Measurements from ENCODE around the gene GRIN3B. TPM values are rescaled to one million over a fixed set of nuclear protein-coding genes. Genes with fewer than 3 reads are reported as not detected.

Gene GRIN3B
- total and polyA plus RNA-seq, 2 of the 8 experiments (the other 6 are each of a cell fraction or from before 2014, with no cell fraction given) = 0.45 to 1.0 TPM

GRCh38 chr19:979318-979741 is 20.9 kb upstream of the GRIN3B start:
- Histone ChIP-seq H4K8ac (ENCODE audit: extremely low read depth, insufficient read depth, low read length) (no peak overlapping the region; the same call in 1 of the 2 replicates), H2BK20ac (ENCODE audit: low read length) (no peak overlapping the region), H4K5ac (ENCODE audit: insufficient read length, low read depth, low read length) (peak overlapping the region; percentile 73), H3K23me2 (ENCODE audit: low read depth, low read length) (no peaks in the 10 kb centered on the region), H3K79me1 (ENCODE audit: low read depth, low read length) (no peaks in the 10 kb centered on the region), H3K18ac (ENCODE audit: extremely low read depth, low read length) (peak overlapping the region; percentile 60), H3K9me3 (ENCODE audit: insufficient read depth in 2 of 2, low read depth in 1 of 2, low read length in 1 of 2) (no peaks in the 10 kb centered on the region), H3K14ac (ENCODE audit: insufficient read length) (no peak overlapping the region), H2BK15ac (ENCODE audit: low read length) (0 out of 2 replicates have a peak overlapping the region, but pooled peaks have one; percentile 61), H3K4me2 (ENCODE audit: insufficient read depth in 1 of 2, low read depth in 2 of 2, low read length in 2 of 2) (no peak overlapping the region), H4K91ac (replicated peaks; ENCODE audit: insufficient read length, low read length) (peak overlapping the region; percentile 17), H3K4me3 (ENCODE audit: extremely low read depth in 1 of 4, insufficient read depth in 2 of 4, low read depth in 3 of 4, low read length in 4 of 4) (no peak overlapping the region), H3K79me2 (ENCODE audit: control insufficient read depth in 1 of 2, insufficient read depth in 2 of 2, low read length in 2 of 2) (no peaks in the 10 kb centered on the region), H3K56ac (replicated peaks; ENCODE audit: insufficient read length, low read depth, low read length) (no peak overlapping the region), H3K4me1 (replicated peaks in 1 of 4; ENCODE audit: control insufficient read depth in 3 of 4, insufficient read depth in 4 of 4, low read length in 3 of 4) (peaks cover 0 to 14% (median 11%) of the 10 kb centered on the region in 4 experiments; a peak in 5 of 7 replicates), H3K4ac (replicated peaks; ENCODE audit: insufficient read length, low read depth, low read length) (peak overlapping the region; percentile 74), H2BK5ac (ENCODE audit: low read depth, low read length) (peak overlapping the region; percentile 60; the same call in 1 of the 2 replicates), H2AK5ac (ENCODE audit: low read depth, low read length) (no peak overlapping the region), H4K20me1 (replicated peaks in 1 of 2; ENCODE audit: control insufficient read depth in 1 of 2, insufficient read depth in 2 of 2, low read length in 2 of 2) (no peaks in the 10 kb centered on the region), H2BK12ac (ENCODE audit: low read depth, low read length) (no peak overlapping the region), H2BK120ac (replicated peaks; ENCODE audit: low read depth, low read length) (no peak overlapping the region), H3K27ac (ENCODE audit: low read depth, low read length) (no peak overlapping the region; the same call in 1 of the 2 replicates), H3K9ac (replicated peaks in 1 of 4; ENCODE audit: extremely low read depth in 1 of 4, low read depth in 3 of 4, low read length in 3 of 4) (no peak overlapping the region; a peak in 1 of 7 replicates), H3K23ac (ENCODE audit: insufficient read length) (no peak overlapping the region), H3K27me3 (replicated peaks in 1 of 4; ENCODE audit: control insufficient read depth in 3 of 4, extremely low read depth in 1 of 4, insufficient read depth in 3 of 4, low read length in 3 of 4) (no peaks in the 10 kb centered on the region), H2AFZ (ENCODE audit: low read length) (no peak overlapping the region), H3K36me3 (ENCODE audit: control insufficient read depth in 2 of 4, insufficient read depth in 4 of 4, low read length in 3 of 4) (no peaks in the 10 kb centered on the region; a peak in 1 of 8 replicates)
- DNase-seq (ENCODE audit: low read depth in 1 of 2, low spot score in 2 of 2) = no peak
- WGBS, 2 experiments (ENCODE audit: extremely low coverage in 1 of 2, insufficient coverage in 1 of 2, insufficient read length in 1 of 2, insufficient replicate concordance in 2 of 2, low coverage in 1 of 2, low lambda C conversion rate in 2 of 2, missing lambda C conversion rate in 1 of 2) = 87% methylated on average over 17 of the region's 19 CpGs; no CpG with 5 or more reads in 1 of the 2 experiments
- ChIA-PET CTCF (ENCODE audit: partially characterized antibody) (interaction anchor here (1.8 to 7.3 kb wide), 3 partner anchors 9 to 56 kb away, joined by 5 to 113 read pairs (median 62); no protein-coding TSS in a partner anchor), POLR2A (ENCODE audit: partially characterized antibody) (interaction anchor here (1.0 to 1.9 kb wide), 4 partner anchors 9 to 47 kb away, joined by 3 to 6 read pairs (median 4); partner anchors contain the start of gene CNN2)
- FAIRE-seq = no peak
- TF ChIP-seq CBX5 (IDR thresholded peaks at IDR 0.05; ENCODE audit: low read depth, low read length) (no peak), SP4 (IDR thresholded peaks at IDR 0.05; ENCODE audit: low read length) (no peak), BRCA1 (IDR thresholded peaks at IDR 0.05; ENCODE audit: low read depth, low read length) (no peak), CTCF (IDR thresholded peaks at IDR 0.05; ENCODE audit: control extremely low read depth in 1 of 3, insufficient read depth in 1 of 3, low read depth in 1 of 3, low read length in 3 of 3) (no peak), HDAC2 (IDR thresholded peaks at IDR 0.05; ENCODE audit: borderline replicate concordance in 1 of 2, low read depth in 2 of 2, low read length in 2 of 2) (no peak), PHF8 (conservative IDR thresholded peaks at IDR 0.05; ENCODE audit: low read depth, low read length) (no peak), SP2 (IDR thresholded peaks at IDR 0.05; ENCODE audit: low read length) (no peak)

Data from H1 (cell line).